Neural cell (in vitro differentiated cells): Measurements from ENCODE around the gene PRKAG2. TPM values are rescaled to one million over a fixed set of nuclear protein-coding genes. Genes with fewer than 3 reads are reported as not detected.

ENCODE experiments used
- H2AFZ ChIP-seq: fragments of 200-600, 300-800 bp; sonication (generic), shearing (Covaris generic); 2 replicates; pipeline ENCODE4 v1.6.0; 2014; ENCODE audit warnings: low read depth, mild to moderate bottlenecking, antibody characterized with exemption, low read length, moderate library complexity
- H3F3A ChIP-seq: fragments of 200-600 bp; shearing (Covaris generic); 2 replicates; pipeline ENCODE4 v1.6.1; 2016; ENCODE audit warnings: mild to moderate bottlenecking, moderate library complexity, mixed read lengths, antibody characterized with exemption, low read length; ENCODE audit not compliant: insufficient read depth, poor library complexity, severe bottlenecking
- H3K27ac ChIP-seq: fragments of 200-600, 300-800 bp; sonication (generic), shearing (Covaris generic); 2 replicates; pipeline ENCODE4 v1.5.1; 2014; ENCODE audit warnings: mild to moderate bottlenecking, low read length, moderate library complexity
- H3K27me3 ChIP-seq: fragments of 300-800, 200-600 bp; sonication (generic), shearing (Covaris generic); 2 replicates; pipeline ENCODE4 v1.6.0; 2014; ENCODE audit warnings: mild to moderate bottlenecking, low read depth, low read length, moderate library complexity; ENCODE audit not compliant: insufficient read depth
- H3K36me3 ChIP-seq: fragments of 300-800, 200-600 bp; sonication (generic), shearing (Covaris generic); 2 replicates; pipeline ENCODE4 v1.5.1; 2014; ENCODE audit warnings: mild to moderate bottlenecking, antibody characterized with exemption, low read length, moderate library complexity; ENCODE audit not compliant: insufficient read depth
- H3K4me2 ChIP-seq: fragments of 300-800, 200-600 bp; sonication (generic), shearing (Covaris generic); 2 replicates; pipeline ENCODE4 v1.6.0; 2014; ENCODE audit warnings: mild to moderate bottlenecking, low read length
- H3K4me3 ChIP-seq: fragments of 300-800, 200-600 bp; sonication (generic), shearing (Covaris generic); 2 replicates; pipeline ENCODE4 v1.5.1; 2014; ENCODE audit warnings: mild to moderate bottlenecking, low read length, moderate library complexity
- H3K79me2 ChIP-seq: fragments of 200-600 bp; shearing (Covaris generic); replicated peaks from 2 replicates; pipeline ENCODE4 v1.6.0; 2014; ENCODE audit warnings: mild to moderate bottlenecking, low read length, moderate library complexity; ENCODE audit not compliant: insufficient read depth
- H3K9ac ChIP-seq: fragments of 300-800, 200-600 bp; sonication (generic), shearing (Covaris generic); 2 replicates; pipeline ENCODE4 v1.6.1; 2016; ENCODE audit warnings: mild to moderate bottlenecking, low read length, mixed read lengths
- H3K9me2 ChIP-seq: fragments of 200-600 bp; shearing (Covaris generic); 2 replicates; pipeline ENCODE4 v1.6.1; 2016; ENCODE audit warnings: mild to moderate bottlenecking, low read length, mixed read lengths; ENCODE audit not compliant: insufficient read depth
- H3K9me3 ChIP-seq: fragments of 200-600, 300-800 bp; sonication (generic), shearing (Covaris generic); 2 replicates; pipeline ENCODE4 v1.6.1; 2016; ENCODE audit warnings: mild to moderate bottlenecking, mixed run types, low read length, moderate library complexity, mixed read lengths
- H4K20me1 ChIP-seq: fragments of 200-600 bp; shearing (Covaris generic); 2 replicates; pipeline ENCODE4 v1.6.1; 2016; ENCODE audit warnings: mild to moderate bottlenecking, mixed run types; ENCODE audit not compliant: insufficient read depth
- EP300 ChIP-seq: fragments of 450-650 bp; conservative IDR thresholded peaks from 2 replicates; pipeline ENCODE4 v1.6.1; 2014; ENCODE audit warnings: antibody characterized with exemption, mild to moderate bottlenecking, moderate library complexity; ENCODE audit not compliant: poor library complexity, severe bottlenecking
- EZH2 ChIP-seq: fragments of 200-600, 300-800 bp; shearing (Covaris generic), sonication (generic); IDR thresholded peaks from 2 replicates; pipeline ENCODE4 v1.6.1; 2014; ENCODE audit warnings: antibody characterized with exemption, low read length, borderline replicate concordance, mild to moderate bottlenecking; ENCODE audit not compliant: insufficient read depth, poor library complexity, severe bottlenecking
- MXI1 ChIP-seq: fragments of 450-650 bp; conservative IDR thresholded peaks from 2 replicates; pipeline ENCODE4 v1.6.1; 2014; ENCODE audit warnings: antibody characterized with exemption, mild to moderate bottlenecking; ENCODE audit not compliant: poor library complexity, severe bottlenecking
- POLR2AphosphoS5 ChIP-seq: IDR thresholded peaks from 2 replicates; pipeline ENCODE4 v1.6.1; 2012
- RAD21 ChIP-seq: fragments of 450-650 bp; conservative IDR thresholded peaks from 2 replicates; pipeline ENCODE4 v1.6.1; 2014; ENCODE audit warnings: antibody characterized with exemption, mild to moderate bottlenecking, moderate library complexity
- SMC3 ChIP-seq: fragments of 450-650 bp; conservative IDR thresholded peaks from 2 replicates; pipeline ENCODE4 v1.6.1; 2014; ENCODE audit warnings: antibody characterized with exemption, mild to moderate bottlenecking, moderate library complexity; ENCODE audit not compliant: poor library complexity
- TAF1 ChIP-seq: IDR thresholded peaks from 2 replicates; pipeline ENCODE4 v1.6.1; 2012; ENCODE audit warnings: low read depth
- polyA plus RNA-seq: library from polyadenylated mRNA; depleted of rRNA; stranded (reverse); fragments of >200 nt; gene quantifications from 2 replicates; pipeline ENCODE4 v1.2.3, GENCODE V29; 2014
- TF ChIP-seq, protein P1 (sequence below): fragments of 450-650 bp; IDR thresholded peaks from 2 replicates; pipeline ENCODE4 v1.5.1; 2014; ENCODE audit warnings: antibody characterized with exemption, mild to moderate bottlenecking, moderate library complexity; ENCODE audit not compliant: poor library complexity, severe bottlenecking
- TF ChIP-seq, protein P2 (sequence below): IDR thresholded peaks from 2 replicates; pipeline ENCODE4 v1.6.1; 2012; ENCODE audit warnings: borderline replicate concordance

The PRKAG2 gene
- polyA plus RNA-seq, 1 donor from 2014 or later = 22.9 TPM

DNA sequence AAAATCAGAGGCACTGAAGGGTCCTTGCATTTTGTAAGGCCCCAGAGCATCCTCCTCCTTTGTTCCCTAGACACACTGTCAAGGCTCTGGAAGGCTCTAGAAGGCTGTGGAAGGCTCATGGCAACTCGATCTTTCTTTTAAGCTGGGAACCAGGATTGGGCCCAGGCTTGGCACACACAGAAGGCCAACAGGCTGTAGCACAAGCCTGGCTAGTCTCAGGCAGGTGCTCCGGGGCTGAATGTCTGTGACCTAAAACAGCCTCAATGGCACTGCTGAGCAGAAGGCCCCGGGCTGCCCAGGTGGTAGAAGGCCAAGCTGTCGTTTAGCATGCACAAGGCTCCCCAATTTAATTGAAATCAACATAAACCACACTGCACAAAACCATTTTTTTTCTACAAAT is 55.7 kb downstream of the PRKAG2 start:
- Histone ChIP-seq H4K20me1 (no peaks in the 10 kb centered on the region), H3F3A (no peaks in the 10 kb centered on the region), H3K4me3 (no peak overlapping the region), H3K9me3 (no peaks in the 10 kb centered on the region), H3K4me2 (no peak overlapping the region), H3K79me2 (no peaks in the 10 kb centered on the region), H3K27ac (no peak overlapping the region), H3K9me2 (no peaks in the 10 kb centered on the region), H3K27me3 (peaks cover 1% of the 10 kb centered on the region), H3K9ac (no peak overlapping the region), H2AFZ (no peak overlapping the region), H3K36me3 (no peaks in the 10 kb centered on the region)
- TF ChIP-seq SMC3 (no peak), TAF1 (no peak), MXI1 (no peak)
- TF ChIP-seq, protein P1, sequence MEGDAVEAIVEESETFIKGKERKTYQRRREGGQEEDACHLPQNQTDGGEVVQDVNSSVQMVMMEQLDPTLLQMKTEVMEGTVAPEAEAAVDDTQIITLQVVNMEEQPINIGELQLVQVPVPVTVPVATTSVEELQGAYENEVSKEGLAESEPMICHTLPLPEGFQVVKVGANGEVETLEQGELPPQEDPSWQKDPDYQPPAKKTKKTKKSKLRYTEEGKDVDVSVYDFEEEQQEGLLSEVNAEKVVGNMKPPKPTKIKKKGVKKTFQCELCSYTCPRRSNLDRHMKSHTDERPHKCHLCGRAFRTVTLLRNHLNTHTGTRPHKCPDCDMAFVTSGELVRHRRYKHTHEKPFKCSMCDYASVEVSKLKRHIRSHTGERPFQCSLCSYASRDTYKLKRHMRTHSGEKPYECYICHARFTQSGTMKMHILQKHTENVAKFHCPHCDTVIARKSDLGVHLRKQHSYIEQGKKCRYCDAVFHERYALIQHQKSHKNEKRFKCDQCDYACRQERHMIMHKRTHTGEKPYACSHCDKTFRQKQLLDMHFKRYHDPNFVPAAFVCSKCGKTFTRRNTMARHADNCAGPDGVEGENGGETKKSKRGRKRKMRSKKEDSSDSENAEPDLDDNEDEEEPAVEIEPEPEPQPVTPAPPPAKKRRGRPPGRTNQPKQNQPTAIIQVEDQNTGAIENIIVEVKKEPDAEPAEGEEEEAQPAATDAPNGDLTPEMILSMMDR = no peak

DNA sequence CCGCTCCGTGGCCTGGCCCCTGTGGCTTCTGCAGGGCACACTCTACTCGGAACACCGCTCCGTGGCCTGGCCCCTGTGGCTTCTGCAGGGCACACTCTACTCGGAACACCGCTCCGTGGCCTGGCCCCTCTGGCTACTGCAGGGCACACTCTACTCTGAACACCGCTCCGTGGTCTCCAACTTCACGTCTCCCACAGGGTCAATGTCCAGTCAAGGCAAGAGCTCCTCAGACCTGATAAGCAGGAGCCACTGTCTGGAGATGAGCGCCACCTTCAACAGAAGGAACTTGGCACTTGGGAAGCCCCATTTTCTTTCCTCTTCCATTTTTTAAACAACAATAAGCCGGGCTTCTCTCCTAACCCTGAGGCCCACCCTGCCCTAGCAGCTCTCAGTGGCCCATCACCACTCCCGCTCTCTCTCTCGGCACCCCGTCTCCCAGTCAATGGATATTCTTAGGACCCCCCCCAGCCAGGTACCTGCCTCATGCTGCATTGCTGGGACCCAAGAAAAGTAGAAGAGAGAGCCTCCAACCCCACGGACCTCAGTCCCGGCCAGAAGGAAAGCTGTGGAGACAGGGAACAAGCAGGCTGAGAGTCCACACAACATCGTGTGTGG is 56.3 kb downstream of the PRKAG2 start:
- Histone ChIP-seq H3K9ac (no peak overlapping the region), H3K27me3 (peaks cover 6% of the 10 kb centered on the region), H3K9me3 (no peaks in the 10 kb centered on the region), H2AFZ (no peak overlapping the region), H3K27ac (no peak overlapping the region), H3F3A (no peaks in the 10 kb centered on the region), H3K79me2 (no peaks in the 10 kb centered on the region), H3K4me2 (no peak overlapping the region), H4K20me1 (no peaks in the 10 kb centered on the region), H3K4me3 (no peak overlapping the region), H3K9me2 (no peaks in the 10 kb centered on the region), H3K36me3 (no peaks in the 10 kb centered on the region)
- TF ChIP-seq POLR2AphosphoS5 (no peak), TAF1 (no peak), EZH2 (no peak), MXI1 (no peak), RAD21 (no peak), SMC3 (no peak), EP300 (no peak)
- TF ChIP-seq, protein P2, sequence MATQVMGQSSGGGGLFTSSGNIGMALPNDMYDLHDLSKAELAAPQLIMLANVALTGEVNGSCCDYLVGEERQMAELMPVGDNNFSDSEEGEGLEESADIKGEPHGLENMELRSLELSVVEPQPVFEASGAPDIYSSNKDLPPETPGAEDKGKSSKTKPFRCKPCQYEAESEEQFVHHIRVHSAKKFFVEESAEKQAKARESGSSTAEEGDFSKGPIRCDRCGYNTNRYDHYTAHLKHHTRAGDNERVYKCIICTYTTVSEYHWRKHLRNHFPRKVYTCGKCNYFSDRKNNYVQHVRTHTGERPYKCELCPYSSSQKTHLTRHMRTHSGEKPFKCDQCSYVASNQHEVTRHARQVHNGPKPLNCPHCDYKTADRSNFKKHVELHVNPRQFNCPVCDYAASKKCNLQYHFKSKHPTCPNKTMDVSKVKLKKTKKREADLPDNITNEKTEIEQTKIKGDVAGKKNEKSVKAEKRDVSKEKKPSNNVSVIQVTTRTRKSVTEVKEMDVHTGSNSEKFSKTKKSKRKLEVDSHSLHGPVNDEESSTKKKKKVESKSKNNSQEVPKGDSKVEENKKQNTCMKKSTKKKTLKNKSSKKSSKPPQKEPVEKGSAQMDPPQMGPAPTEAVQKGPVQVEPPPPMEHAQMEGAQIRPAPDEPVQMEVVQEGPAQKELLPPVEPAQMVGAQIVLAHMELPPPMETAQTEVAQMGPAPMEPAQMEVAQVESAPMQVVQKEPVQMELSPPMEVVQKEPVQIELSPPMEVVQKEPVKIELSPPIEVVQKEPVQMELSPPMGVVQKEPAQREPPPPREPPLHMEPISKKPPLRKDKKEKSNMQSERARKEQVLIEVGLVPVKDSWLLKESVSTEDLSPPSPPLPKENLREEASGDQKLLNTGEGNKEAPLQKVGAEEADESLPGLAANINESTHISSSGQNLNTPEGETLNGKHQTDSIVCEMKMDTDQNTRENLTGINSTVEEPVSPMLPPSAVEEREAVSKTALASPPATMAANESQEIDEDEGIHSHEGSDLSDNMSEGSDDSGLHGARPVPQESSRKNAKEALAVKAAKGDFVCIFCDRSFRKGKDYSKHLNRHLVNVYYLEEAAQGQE = no peak
- TF ChIP-seq, protein P1 = no peak
